ENCODE measurements around the gene CHRM1. TPM values are rescaled to one million over a fixed set of nuclear protein-coding genes. Genes with fewer than 3 reads are reported as not detected.

CHRM1 gene
- total RNA-seq, 2 experiments from 2014 or later = not detected

Other genes starting within 250 kb of the CHRM1 start
- gene UQCC3, start 249.7 kb downstream of the CHRM1 start, total RNA-seq = 1 to 10 TPM; 5.3 to 6.0 TPM
- 10 to 100 TPM; 21.3 to 24.6 TPM for gene LBHD1, start 249.1 kb downstream of the CHRM1 start, total RNA-seq
- gene UBXN1, start 242.3 kb downstream of the CHRM1 start, total RNA-seq = 100 to 1,000 TPM; 129 TPM
- under 1 TPM; 0.10 to 0.13 TPM for gene LRRN4CL, start 231.8 kb downstream of the CHRM1 start, total RNA-seq
- gene BSCL2, start 213.9 kb downstream of the CHRM1 start, total RNA-seq = 10 to 100 TPM; 32.9 to 39.1 TPM
- gene GNG3, start 213.7 kb downstream of the CHRM1 start, total RNA-seq = not detected
- 10 to 100 TPM; 56.2 to 61.9 TPM for gene HNRNPUL2, start 193.9 kb downstream of the CHRM1 start, total RNA-seq
- gene TTC9C, start 192.9 kb downstream of the CHRM1 start, total RNA-seq = 10 to 100 TPM; 31.6 to 33.2 TPM
- 1 to 10 TPM; 9.3 to 9.8 TPM for gene ZBTB3, start 167.2 kb downstream of the CHRM1 start, total RNA-seq
- 100 to 1,000 TPM; 137 to 146 TPM for gene POLR2G, start 159.8 kb downstream of the CHRM1 start, total RNA-seq
- gene TAF6L, start 150.0 kb downstream of the CHRM1 start, total RNA-seq = 10 to 100 TPM; 17.5 to 18.6 TPM
- gene TMEM179B, start 134.0 kb downstream of the CHRM1 start, total RNA-seq = 10 to 100 TPM; 36.1 to 42.7 TPM
- gene TMEM223, start 129.4 kb downstream of the CHRM1 start, total RNA-seq = 10 to 100 TPM; 12.4 to 13.1 TPM
- gene NXF1, start 115.9 kb downstream of the CHRM1 start, total RNA-seq = 10 to 100 TPM; 93.1 to 95.4 TPM
- gene STX5, start 89.3 kb downstream of the CHRM1 start, total RNA-seq = 10 to 100 TPM; 24.9 to 27.0 TPM
- 1 to 10 TPM in 1 of 2 experiments, not detected in 1; 1.4 TPM for gene TEX54, start 88.5 kb downstream of the CHRM1 start, total RNA-seq
- 100 to 1,000 TPM; 122 to 124 TPM for gene WDR74, start 81.8 kb downstream of the CHRM1 start, total RNA-seq
- gene SLC3A2, start 40.5 kb downstream of the CHRM1 start, total RNA-seq = 100 to 1,000 TPM; 443 to 455 TPM
- gene SLC22A6, start 63.6 kb upstream of the CHRM1 start, total RNA-seq = not detected
- gene SLC22A8, start 94.5 kb upstream of the CHRM1 start, total RNA-seq = not detected
- not detected for gene SLC22A24, start 222.9 kb upstream of the CHRM1 start, total RNA-seq

Measured in activated CD8-positive, alpha-beta memory T cell treated with anti-CD3 and anti-CD28 coated beads for 36 hours (primary cell).